ENCODE data around the gene IL32.
"Not testable (repeated sequence)": the region's sequence is repeated elsewhere in the genome, so short reads cannot be mapped to it uniquely, and the experiment has no call there.

The IL32 gene

GRCh38 chr16:3053330-3053710, 12.1 kb upstream of the IL32 start:
- DNase-seq = not testable (repeated sequence)

- no peak for DNase-seq
Observed at GRCh38 chr16:3054965-3055733, 10.3 kb upstream of the IL32 start.

- not testable (repeated sequence) for DNase-seq
Observed at GRCh38 chr16:3055734-3056115, 9.7 kb upstream of the IL32 start.

- DNase-seq = no peak
Observed at GRCh38 chr16:3056336-3057180, 8.9 kb upstream of the IL32 start.

GRCh38 chr16:3057181-3058138, 8.0 kb upstream of the IL32 start:
- DNase-seq = no peak

- DNase-seq = peak; percentile 30
Observed at GRCh38 chr16:3058139-3059030, 7.1 kb upstream of the IL32 start.

GRCh38 chr16:3059041-3059722, 6.3 kb upstream of the IL32 start:
- peak; percentile 84 for DNase-seq

- no peak for DNase-seq
Observed at GRCh38 chr16:3059723-3060242, 5.7 kb upstream of the IL32 start.

GRCh38 chr16:3060339-3061127, 4.9 kb upstream of the IL32 start:
- DNase-seq = no peak

- no peak for DNase-seq
Observed at GRCh38 chr16:3062553-3062952, 2.9 kb upstream of the IL32 start.

GRCh38 chr16:3063625-3064386, 1.6 kb upstream of the IL32 start:
- DNase-seq = no peak

- no peak for DNase-seq
Observed at GRCh38 chr16:3065742-3066439, 451 bp downstream of the IL32 start.

- no peak for DNase-seq
Observed at GRCh38 chr16:3066440-3066748, 954 bp downstream of the IL32 start.

GRCh38 chr16:3068487-3068886, 3.0 kb downstream of the IL32 start:
- DNase-seq = no peak

- DNase-seq = not testable (repeated sequence)
Observed at GRCh38 chr16:3069146-3069545, 3.7 kb downstream of the IL32 start.

- no peak for DNase-seq
Observed at GRCh38 chr16:3070608-3071111, 5.2 kb downstream of the IL32 start.

GRCh38 chr16:3071655-3072054, 6.2 kb downstream of the IL32 start:
- DNase-seq = no peak

- not testable (repeated sequence) for DNase-seq
Observed at GRCh38 chr16:3072148-3072547, 6.7 kb downstream of the IL32 start.
